ENCODE measurements around the gene CDH13.

CDH13 gene

GRCh38 chr16:83490073-83490472, 863.3 kb downstream of the CDH13 start:
- Histone ChIP-seq H4K20me1 (ENCODE audit: control insufficient read depth, insufficient read depth, low read depth, low read length) (no peaks in the 10 kb centered on the region), H3K9me3 (ENCODE audit: control insufficient read depth, insufficient read depth, low read length) (no peaks in the 10 kb centered on the region), H3K4me3 (ENCODE audit: low read length) (no peak overlapping the region), H3K4me1 (ENCODE audit: control insufficient read depth, low read length) (no peaks in the 10 kb centered on the region), H3F3A (ENCODE audit: control insufficient read depth, insufficient read depth) (no peaks in the 10 kb centered on the region), H3K27ac (ENCODE audit: low read depth, low read length) (no peak overlapping the region), H3K4me2 (ENCODE audit: low read length) (no peak overlapping the region), H3K79me2 (ENCODE audit: control insufficient read depth, low read length) (no peaks in the 10 kb centered on the region), H3K36me3 (ENCODE audit: control insufficient read depth, low read length) (no peaks in the 10 kb centered on the region), H3K9me2 (replicated peaks; ENCODE audit: control insufficient read depth, low read length) (no peaks in the 10 kb centered on the region), H3K27me3 (ENCODE audit: control insufficient read depth, low read length) (no peaks in the 10 kb centered on the region)
- TF ChIP-seq CTCF (IDR thresholded peaks at IDR 0.05; ENCODE audit: low read depth, low read length, poor library complexity, severe bottlenecking) (no peak), EZH2phosphoT487 (IDR thresholded peaks at IDR 0.05; ENCODE audit: borderline replicate concordance, low read length) (no peak)

- H3K27ac ChIP-seq (ENCODE audit: low read depth, low read length), result no peak overlapping the region
- H3F3A ChIP-seq (ENCODE audit: control insufficient read depth, insufficient read depth), result no peaks in the 10 kb centered on the region
- no peaks in the 10 kb centered on the region for H3K4me1 ChIP-seq (ENCODE audit: control insufficient read depth, low read length)
- H4K20me1 ChIP-seq (ENCODE audit: control insufficient read depth, insufficient read depth, low read depth, low read length), result no peaks in the 10 kb centered on the region
- no peaks in the 10 kb centered on the region for H3K36me3 ChIP-seq (ENCODE audit: control insufficient read depth, low read length)
- H3K4me2 ChIP-seq (ENCODE audit: low read length), result no peak overlapping the region
- TF ChIP-seq CTCF (IDR thresholded peaks at IDR 0.05; ENCODE audit: low read depth, low read length, poor library complexity, severe bottlenecking), result no peak
- H3K79me2 ChIP-seq (ENCODE audit: control insufficient read depth, low read length), result no peaks in the 10 kb centered on the region
- no peaks in the 10 kb centered on the region for H3K9me2 ChIP-seq (replicated peaks; ENCODE audit: control insufficient read depth, low read length)
- no peak overlapping the region for H3K4me3 ChIP-seq (ENCODE audit: low read length)
- no peaks in the 10 kb centered on the region for H3K9me3 ChIP-seq (ENCODE audit: control insufficient read depth, insufficient read depth, low read length)
- no peaks in the 10 kb centered on the region for H3K27me3 ChIP-seq (ENCODE audit: control insufficient read depth, low read length)
These were observed 867.7 kb downstream of the CDH13 start for GRCh38 chr16:83494459-83494858.

- TF ChIP-seq EZH2phosphoT487 (IDR thresholded peaks at IDR 0.05; ENCODE audit: borderline replicate concordance, low read length) (no peak), CTCF (IDR thresholded peaks at IDR 0.05; ENCODE audit: low read depth, low read length, poor library complexity, severe bottlenecking) (no peak)
- H3K9me3 ChIP-seq (ENCODE audit: control insufficient read depth, insufficient read depth, low read length), result no peaks in the 10 kb centered on the region
- no peaks in the 10 kb centered on the region for H3K79me2 ChIP-seq (ENCODE audit: control insufficient read depth, low read length)
- H3F3A ChIP-seq (ENCODE audit: control insufficient read depth, insufficient read depth), result no peaks in the 10 kb centered on the region
- H3K9me2 ChIP-seq (replicated peaks; ENCODE audit: control insufficient read depth, low read length), result no peaks in the 10 kb centered on the region
- no peaks in the 10 kb centered on the region for H3K4me1 ChIP-seq (ENCODE audit: control insufficient read depth, low read length)
- no peaks in the 10 kb centered on the region for H3K36me3 ChIP-seq (ENCODE audit: control insufficient read depth, low read length)
- H3K27me3 ChIP-seq (ENCODE audit: control insufficient read depth, low read length), result no peaks in the 10 kb centered on the region
- H4K20me1 ChIP-seq (ENCODE audit: control insufficient read depth, insufficient read depth, low read depth, low read length), result no peaks in the 10 kb centered on the region
- H3K4me2 ChIP-seq (ENCODE audit: low read length), result no peak overlapping the region
- no peak overlapping the region for H3K4me3 ChIP-seq (ENCODE audit: low read length)
- no peak overlapping the region for H3K27ac ChIP-seq (ENCODE audit: low read depth, low read length)
These were observed 874.7 kb downstream of the CDH13 start for GRCh38 chr16:83501481-83501880.

GRCh38 chr16:83508295-83508694, 881.5 kb downstream of the CDH13 start:
- Histone ChIP-seq H3K4me2 (ENCODE audit: low read length) (no peak overlapping the region), H3K27me3 (ENCODE audit: control insufficient read depth, low read length) (no peaks in the 10 kb centered on the region), H3K36me3 (ENCODE audit: control insufficient read depth, low read length) (no peaks in the 10 kb centered on the region), H3K4me1 (ENCODE audit: control insufficient read depth, low read length) (no peaks in the 10 kb centered on the region), H3K4me3 (ENCODE audit: low read length) (no peak overlapping the region), H3K9me2 (replicated peaks; ENCODE audit: control insufficient read depth, low read length) (no peaks in the 10 kb centered on the region), H3K27ac (ENCODE audit: low read depth, low read length) (no peak overlapping the region), H3K79me2 (ENCODE audit: control insufficient read depth, low read length) (no peaks in the 10 kb centered on the region), H3F3A (ENCODE audit: control insufficient read depth, insufficient read depth) (no peaks in the 10 kb centered on the region), H4K20me1 (ENCODE audit: control insufficient read depth, insufficient read depth, low read depth, low read length) (no peaks in the 10 kb centered on the region), H3K9me3 (ENCODE audit: control insufficient read depth, insufficient read depth, low read length) (no peaks in the 10 kb centered on the region)
- TF ChIP-seq EZH2phosphoT487 (IDR thresholded peaks at IDR 0.05; ENCODE audit: borderline replicate concordance, low read length), result no peak
- no peak for TF ChIP-seq CTCF (IDR thresholded peaks at IDR 0.05; ENCODE audit: low read depth, low read length, poor library complexity, severe bottlenecking)

Measured in DOHH2 (cell line).